ENCODE results near the gene PAWR. TPM values are rescaled to one million over a fixed set of nuclear protein-coding genes. Genes with fewer than 3 reads are reported as not detected.
A peak's percentile ranks its signal among the peaks of the same experiment; 100 is the strongest.

The PAWR gene
- total RNA-seq, 1 donor from 2014 or later, result 72.8 TPM

- TF ChIP-seq CTCF (conservative IDR thresholded peaks at IDR 0.05), result no peak
- Mint-ChIP-seq H3K4me3 (no peak overlapping the region), H3K4me1 (ENCODE audit: unreplicated experiment) (no peaks in the 10 kb centered on the region), H3K36me3 (peaks cover 17% of the 10 kb centered on the region), H3K9me3 (no peaks in the 10 kb centered on the region), H3K27ac (no peak overlapping the region), H3K27me3 (no peaks in the 10 kb centered on the region)
- no peak for DNase-seq (ENCODE audit: extremely low spot score, unreplicated experiment)
These were observed 71.8 kb downstream of the PAWR start for GRCh38 chr12:79618848-79619404.

DNA sequence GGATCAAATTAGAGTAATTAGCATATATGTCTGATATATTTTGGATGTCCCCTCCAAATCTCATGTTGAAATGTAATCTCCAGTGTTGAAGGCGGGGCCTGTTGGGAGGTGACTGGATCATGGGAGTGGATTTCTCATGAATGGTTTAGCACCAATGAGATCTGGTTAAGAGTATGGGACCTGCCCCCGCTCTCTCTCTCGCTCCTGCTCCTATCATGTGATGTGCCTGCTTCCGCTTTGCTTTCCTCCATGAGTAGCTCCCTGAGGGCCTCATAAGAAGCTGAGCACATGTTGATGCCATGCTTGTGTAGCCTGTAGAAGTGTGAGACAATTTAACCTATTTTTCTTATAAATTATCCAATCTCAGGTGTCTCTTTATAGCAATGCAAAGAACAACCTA is 73.1 kb downstream of the PAWR start:
- no peak overlapping the region for H3K27ac Mint-ChIP-seq
- no peaks in the 10 kb centered on the region for H3K4me1 Mint-ChIP-seq (ENCODE audit: unreplicated experiment)
- H3K4me3 Mint-ChIP-seq, result no peak overlapping the region
- no peak for DNase-seq (ENCODE audit: extremely low spot score, unreplicated experiment)
- H3K9me3 Mint-ChIP-seq, result no peaks in the 10 kb centered on the region
- H3K36me3 Mint-ChIP-seq, result peaks cover 17% of the 10 kb centered on the region
- TF ChIP-seq CTCF (conservative IDR thresholded peaks at IDR 0.05), result no peak
- no peaks in the 10 kb centered on the region for H3K27me3 Mint-ChIP-seq

DNA sequence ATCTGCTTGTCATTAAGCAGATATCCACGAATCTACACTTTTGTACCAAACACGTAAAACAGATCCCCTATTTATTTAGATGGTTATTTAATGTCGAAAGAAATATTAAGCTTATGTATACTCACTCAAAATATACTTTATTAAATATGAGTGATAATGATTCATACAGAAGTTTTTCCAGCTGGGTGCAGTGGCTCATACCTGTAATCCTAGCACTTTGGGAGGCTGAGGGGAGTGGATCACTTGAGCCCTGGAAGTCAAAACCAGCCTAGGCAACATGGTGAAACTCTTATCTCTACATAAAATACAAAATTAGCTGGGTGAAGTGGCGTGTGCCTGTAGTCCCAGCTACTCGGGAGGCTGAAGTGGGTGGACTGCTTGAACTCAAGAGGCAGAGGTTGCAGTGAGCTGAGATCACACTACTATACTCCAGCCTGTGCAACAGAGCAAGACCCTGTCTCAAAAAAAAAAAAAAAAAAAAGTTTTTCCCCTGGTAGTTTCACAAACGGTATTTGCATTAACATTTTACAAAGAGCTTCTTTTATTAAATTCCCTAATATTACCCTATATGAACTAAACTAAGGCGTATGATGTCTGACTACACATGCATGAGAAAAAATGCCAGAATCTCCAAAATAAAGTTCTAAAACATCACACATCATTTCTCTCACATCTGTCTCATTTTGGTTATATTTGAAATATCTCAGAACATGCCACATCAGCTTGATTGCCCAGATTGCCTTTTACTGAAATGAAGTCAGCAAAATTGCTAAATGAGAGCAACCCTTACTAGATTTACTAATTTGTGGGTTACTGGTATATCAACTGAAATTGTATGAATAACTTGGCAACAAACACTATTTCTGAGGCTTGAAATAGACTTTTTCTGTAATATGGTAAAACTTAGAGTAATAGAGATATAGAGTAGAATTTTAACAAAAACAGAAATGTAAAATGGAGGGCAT is 74.9 kb downstream of the PAWR start:
- peak overlapping the region; percentile 17 for H3K27ac Mint-ChIP-seq
- DNase-seq (ENCODE audit: extremely low spot score, unreplicated experiment), result no peak

GRCh38 chr12:79614730-79615129 is 76.0 kb downstream of the PAWR start:
- Mint-ChIP-seq H3K27me3 (no peaks in the 10 kb centered on the region), H3K36me3 (peaks cover 8% of the 10 kb centered on the region), H3K4me1 (ENCODE audit: unreplicated experiment) (no peaks in the 10 kb centered on the region), H3K4me3 (no peak overlapping the region), H3K9me3 (no peaks in the 10 kb centered on the region), H3K27ac (no peak overlapping the region)
- no peak for DNase-seq (ENCODE audit: extremely low spot score, unreplicated experiment)
- no peak for TF ChIP-seq CTCF (conservative IDR thresholded peaks at IDR 0.05)

More for the DNA sequence above, 74.9 kb downstream of the PAWR start:
- no peaks in the 10 kb centered on the region for H3K27me3 Mint-ChIP-seq
- no peak overlapping the region for H3K4me3 Mint-ChIP-seq
- H3K4me1 Mint-ChIP-seq (ENCODE audit: unreplicated experiment), result no peaks in the 10 kb centered on the region
- H3K36me3 Mint-ChIP-seq, result peaks cover 14% of the 10 kb centered on the region
- no peak for TF ChIP-seq CTCF (conservative IDR thresholded peaks at IDR 0.05)
- H3K9me3 Mint-ChIP-seq, result no peaks in the 10 kb centered on the region

GRCh38 chr12:79601908-79602307 is 88.9 kb downstream of the PAWR start:
- H3K4me3 Mint-ChIP-seq, result no peak overlapping the region
- H3K27ac Mint-ChIP-seq, result no peak overlapping the region
- no peak for DNase-seq (ENCODE audit: extremely low spot score, unreplicated experiment)
- no peaks in the 10 kb centered on the region for H3K27me3 Mint-ChIP-seq
- peaks cover 8% of the 10 kb centered on the region for H3K36me3 Mint-ChIP-seq
- H3K4me1 Mint-ChIP-seq (ENCODE audit: unreplicated experiment), result peaks cover 4% of the 10 kb centered on the region
- no peak for TF ChIP-seq CTCF (conservative IDR thresholded peaks at IDR 0.05)
- no peaks in the 10 kb centered on the region for H3K9me3 Mint-ChIP-seq

Measured in type B pancreatic cell (in vitro differentiated cells).